Effector CD4-positive, alpha-beta T cell (primary cell): ENCODE data around the gene KIAA1671.
A peak's percentile ranks its signal among the peaks of the same experiment; 100 is the strongest.
"Not testable (repeated sequence)": the region's sequence is repeated elsewhere in the genome, so short reads cannot be mapped to it uniquely, and the experiment has no call there.

Experiments used
- DNase-seq: peaks from one replicate; pipeline ENCODE4 v3.0.0-alpha.2; 2020

KIAA1671 gene

DNA sequence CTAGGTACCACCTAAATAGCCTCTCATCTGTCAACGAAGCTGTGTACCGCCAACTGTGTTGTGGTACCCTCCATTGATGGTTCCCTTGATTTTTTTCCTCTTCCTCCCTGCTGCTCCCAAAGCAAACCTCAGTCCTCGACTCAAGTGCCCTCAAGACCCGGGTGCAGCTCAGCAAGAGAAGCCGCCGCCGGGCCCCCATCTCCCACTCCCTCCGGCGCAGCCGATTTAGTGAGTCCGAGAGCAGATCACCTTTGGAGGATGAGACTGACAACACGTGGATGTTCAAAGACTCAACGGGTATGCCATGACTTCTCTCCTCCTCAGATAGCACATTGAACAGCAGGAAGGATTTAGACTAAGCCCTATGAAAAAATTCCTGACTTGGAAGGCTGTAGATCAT lies 224.7 kb downstream of the KIAA1671 start:
- DNase-seq = no peak

DNA sequence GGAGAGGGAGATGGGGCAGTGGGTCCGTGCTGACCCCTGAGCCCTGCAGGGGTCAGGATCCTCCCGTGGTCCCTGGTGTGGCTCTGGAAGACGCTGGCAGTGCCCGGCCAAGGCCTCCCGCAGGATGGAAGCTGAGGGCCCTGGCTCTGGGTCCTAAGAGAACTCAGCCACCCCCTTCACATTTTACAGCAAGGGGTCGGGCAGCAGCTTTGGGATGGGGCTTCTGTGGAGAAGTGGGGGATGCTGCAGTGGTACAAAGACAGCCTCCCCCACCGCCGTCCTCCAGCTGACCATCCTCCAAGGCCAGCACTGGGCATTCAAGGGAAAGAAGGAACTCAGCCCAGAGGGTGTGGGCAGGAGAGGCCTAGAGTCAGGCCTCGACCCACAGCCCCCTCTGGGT lies 225.4 kb downstream of the KIAA1671 start:
- no peak for DNase-seq

DNA sequence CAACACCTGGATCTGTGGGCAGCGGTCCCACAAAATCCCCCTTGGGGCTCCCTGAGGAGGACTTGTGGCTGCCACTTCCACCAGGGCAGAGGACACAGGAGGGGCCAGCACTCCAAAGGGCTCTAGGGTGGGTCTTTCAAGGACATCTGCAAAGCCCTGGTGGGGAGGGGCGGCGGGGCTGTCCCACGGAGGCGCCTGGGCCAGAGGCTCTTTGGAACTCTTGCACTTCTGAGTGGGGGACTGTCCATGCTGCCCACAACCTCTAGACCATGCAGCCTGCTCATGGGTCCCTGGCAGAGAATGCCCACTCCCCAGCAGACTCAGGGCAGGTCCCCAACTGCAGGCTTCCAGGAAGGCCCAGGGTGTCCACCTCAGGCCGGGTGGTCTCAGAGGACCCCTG lies 225.8 kb downstream of the KIAA1671 start:
- not testable (repeated sequence) for DNase-seq

DNA sequence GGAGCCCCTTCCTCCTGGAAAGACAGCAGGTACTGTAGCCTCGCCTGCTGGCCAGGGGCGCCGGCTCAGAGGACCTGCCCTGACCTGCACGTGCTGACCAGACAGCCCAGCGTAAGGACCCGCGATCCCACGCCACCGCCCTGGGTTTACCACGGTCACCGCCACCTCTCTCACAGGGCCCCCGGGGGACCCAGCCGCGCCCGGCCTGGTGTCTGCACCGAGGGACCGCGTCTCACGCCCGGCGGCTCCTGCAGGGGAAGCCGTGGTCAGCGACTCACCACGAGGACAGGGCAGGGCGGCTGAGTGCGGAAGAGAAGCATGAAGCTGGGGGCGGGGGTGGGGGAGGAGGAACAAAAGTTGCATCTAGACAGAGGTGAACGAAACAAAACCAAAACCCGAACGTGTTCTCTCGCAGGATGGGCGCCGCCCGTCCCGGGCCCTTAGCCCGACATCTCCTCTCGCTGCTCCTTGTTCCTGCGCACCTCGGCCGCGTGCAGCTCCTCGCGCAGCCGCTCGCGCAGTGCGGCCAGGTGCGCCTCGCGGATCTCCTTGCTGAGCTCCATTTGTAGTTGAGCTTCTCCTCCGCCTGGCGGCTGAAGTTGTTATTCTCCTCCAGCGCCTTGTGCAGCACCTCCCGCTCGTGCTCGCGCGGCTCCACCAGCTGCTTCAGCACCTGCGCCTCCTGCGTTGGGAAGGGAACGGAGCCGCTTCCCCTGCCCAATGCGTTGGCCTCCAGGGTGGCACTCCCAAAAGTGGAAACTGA lies 226.5 kb downstream of the KIAA1671 start:
- DNase-seq = not testable (repeated sequence)

DNA sequence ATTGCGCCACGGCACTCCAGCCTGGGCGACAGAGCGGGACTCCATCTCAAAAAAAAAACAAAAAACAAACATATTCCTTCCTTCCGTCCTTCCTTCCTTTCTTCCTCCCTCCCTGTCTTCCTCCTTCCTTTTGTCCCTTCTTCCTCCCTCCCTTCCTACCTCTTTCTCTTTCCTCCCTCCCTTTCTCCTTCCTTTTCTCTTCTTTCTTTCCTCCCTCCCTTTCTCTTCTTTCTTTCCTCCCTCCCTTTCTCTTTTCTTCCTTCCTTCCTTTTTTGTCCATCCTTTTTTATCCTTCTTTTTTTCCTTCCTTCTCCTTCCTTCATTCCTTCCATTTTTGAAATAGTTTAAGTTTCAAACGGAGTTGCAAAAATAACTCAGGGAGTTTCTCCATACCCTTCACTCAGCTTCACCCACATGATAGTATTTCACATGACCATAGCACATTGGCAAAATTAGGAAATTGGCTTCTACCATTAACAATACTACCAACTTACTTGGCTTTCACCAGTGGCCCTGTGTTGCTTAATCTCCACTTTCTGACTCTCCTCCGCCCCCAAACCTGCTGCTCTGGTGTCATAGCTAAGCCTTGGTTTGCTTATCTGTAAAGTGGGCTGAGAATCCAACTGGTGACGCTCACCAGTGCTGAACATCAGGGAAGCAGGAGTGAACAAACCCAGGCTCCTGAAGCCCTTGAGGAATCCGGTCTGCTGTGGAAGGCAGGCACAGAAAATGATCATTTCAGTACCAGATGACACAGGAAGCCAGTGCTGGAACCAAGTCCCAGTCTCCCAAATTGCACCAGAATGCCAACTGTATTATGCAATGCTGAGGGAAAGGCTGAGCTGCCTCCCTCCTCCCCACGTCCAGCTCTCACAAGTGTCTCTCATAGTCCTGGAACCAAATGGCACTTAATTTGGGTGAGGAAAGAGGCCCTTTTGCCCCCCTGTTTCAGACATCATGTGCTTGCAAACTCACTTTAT lies 229.9 kb downstream of the KIAA1671 start:
- DNase-seq = no peak

DNA sequence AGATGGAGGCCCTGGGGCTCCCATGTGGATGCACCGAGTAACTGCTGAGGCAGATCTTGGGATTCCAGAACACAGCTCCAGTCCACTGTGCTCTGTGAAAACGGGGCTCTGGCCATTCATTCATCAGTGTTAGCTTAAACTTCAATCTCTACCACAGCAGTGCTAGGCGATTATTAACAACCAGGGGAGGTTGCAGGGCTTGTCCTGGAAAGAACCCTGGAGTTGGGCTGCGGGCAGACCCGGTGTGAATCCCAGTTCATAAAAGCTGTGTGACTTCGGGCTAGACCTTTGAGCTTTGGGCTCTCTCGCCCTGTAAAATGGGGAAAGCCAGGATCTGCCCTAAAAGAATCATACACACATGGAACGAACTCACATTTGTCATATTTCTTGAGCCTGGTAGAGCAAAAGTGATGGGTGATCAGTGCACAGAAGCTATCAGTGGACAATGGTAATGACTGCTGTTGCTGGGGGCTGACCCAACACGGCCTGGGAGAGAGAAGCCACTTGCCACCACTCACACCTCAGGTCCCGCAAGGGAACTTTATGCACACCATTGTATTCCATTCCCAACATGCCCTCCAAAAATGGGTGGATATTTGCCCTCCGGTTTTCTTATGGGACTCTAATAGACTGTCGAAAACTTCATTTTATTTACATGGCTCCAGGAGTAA lies 231.6 kb downstream of the KIAA1671 start:
- no peak for DNase-seq

DNA sequence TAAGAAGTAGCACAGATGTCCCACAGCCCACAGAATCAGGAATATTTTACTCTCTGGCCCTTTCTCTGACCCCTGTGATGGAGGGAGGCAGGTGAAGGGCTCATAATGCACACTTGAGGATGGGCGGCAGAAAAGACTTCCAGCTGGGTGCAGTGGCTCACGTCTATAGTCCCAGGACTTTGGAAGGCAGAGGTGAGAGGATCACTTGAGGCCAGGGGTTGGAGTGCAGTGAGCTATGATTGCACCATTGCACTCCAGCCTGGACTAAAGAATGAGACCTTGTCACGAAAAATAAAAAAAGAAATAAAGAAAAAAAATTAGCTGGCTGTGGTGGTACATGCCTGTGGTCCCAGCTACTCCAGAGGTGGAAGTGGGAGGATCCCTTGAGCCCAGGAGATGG lies 233.6 kb downstream of the KIAA1671 start:
- no peak for DNase-seq

DNA sequence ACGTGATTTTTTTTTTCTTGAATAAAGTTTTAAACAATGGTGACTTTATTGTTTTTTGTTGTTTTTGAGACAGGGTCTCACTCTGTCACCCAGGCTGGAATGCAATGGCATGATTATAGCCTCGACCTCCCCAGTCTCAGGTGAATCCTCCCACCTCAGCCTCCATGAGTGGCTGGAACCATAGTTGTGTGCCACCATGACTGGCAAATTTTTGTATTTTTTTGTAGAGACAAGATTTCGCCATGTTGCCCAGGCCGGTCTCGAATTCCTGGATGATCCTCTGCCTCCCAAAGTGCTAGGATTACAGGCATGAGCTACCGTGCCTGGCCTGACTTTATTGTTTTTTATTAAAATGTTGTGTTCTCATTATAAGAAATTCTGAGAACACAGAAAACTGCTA lies 235.0 kb downstream of the KIAA1671 start:
- no peak for DNase-seq

DNA sequence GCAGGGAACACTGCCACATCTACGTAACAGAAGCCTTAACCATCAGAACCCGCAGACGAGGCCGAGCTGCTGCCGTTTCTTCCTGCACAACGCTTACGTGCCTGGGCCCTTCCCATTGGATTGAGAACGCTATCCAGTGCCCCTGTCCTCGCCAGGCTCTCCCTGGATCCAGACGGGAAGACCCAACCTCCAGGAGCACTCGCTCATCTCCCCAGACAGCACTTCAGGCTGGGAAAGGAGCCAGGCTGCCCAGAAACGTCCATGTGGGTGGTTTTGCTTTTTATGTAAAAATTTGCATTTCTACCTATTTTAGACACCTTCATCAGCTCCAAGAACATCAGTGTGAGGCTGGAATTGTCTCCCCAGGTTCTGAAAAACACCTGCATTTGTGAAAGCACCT lies 239.9 kb downstream of the KIAA1671 start:
- DNase-seq = no peak

DNA sequence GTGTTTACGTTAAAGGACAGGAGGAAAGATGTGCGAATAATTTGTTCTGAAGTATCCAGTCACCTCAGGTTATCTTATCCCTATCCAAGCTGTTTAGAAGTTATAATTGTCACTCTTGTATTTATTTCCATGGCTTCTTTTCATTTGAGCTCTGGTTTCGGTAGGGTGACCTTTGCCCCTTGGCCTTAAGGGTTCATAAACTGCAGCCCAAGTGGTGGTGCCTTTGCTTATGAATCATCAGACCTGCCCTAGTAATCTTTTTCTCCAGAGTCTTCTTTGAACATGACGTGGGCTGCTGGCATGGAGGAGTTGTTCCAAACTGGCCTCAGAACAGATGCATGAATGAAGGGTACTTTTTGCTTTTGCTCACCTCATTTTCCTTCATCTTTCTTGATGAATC lies 240.6 kb downstream of the KIAA1671 start:
- no peak for DNase-seq

DNA sequence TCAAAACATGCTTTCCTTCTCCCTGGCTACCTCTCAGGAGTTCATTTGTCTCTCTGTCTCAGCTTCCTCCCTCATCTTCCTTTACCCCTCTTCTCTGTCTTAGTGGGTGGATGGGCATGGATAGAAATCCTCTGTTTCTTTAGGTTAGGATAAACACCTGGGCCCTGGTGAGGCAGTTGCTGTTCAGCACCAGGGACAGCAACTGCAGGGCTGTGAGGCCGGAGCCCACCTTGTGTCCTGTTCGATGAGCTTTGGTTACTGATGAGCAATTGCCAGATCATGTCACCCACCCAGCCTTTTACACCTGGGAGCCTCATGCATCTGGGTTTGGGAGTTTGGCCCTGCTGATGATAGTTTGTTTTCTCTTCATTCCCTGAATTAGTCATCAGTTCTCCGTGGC lies 241.0 kb downstream of the KIAA1671 start:
- no peak for DNase-seq

DNA sequence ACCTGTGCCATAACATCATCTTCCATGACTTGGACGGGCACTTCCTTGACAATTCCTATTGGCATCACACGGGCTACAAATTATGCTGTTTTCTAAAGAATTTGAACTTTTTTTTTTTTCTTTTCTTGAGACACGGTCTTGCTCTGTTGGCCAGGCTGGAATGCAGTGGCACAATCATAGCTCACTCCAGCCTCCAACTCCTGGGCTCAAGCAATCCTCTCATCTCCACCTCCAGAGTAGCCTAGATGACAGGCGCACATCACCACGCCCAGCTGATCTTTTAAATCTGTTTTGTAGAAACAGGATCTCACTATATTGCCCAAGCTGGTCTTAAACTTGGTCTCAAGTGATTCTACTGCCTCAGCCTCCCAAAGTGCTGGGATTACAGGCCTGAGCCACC lies 243.8 kb downstream of the KIAA1671 start:
- DNase-seq = no peak

DNA sequence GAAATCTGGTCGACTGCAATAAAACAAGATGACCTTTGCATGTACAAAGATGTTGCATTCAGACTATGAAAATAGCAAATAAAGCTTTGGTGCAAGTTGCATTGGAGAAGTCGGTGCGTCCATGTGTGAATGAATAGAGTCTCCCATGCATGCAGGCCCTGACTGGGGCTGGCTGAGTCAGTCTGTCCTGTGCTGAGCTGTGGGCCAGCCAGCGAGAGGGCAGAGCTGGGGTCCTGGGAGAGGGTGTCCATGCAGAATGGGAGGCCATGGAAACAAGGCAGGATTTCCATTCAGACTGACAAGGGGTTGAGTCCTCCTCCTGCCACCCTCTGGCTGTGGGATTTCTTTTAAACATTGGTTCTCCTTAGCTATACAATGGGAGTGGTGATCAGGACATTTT lies 244.8 kb downstream of the KIAA1671 start:
- DNase-seq = no peak

DNA sequence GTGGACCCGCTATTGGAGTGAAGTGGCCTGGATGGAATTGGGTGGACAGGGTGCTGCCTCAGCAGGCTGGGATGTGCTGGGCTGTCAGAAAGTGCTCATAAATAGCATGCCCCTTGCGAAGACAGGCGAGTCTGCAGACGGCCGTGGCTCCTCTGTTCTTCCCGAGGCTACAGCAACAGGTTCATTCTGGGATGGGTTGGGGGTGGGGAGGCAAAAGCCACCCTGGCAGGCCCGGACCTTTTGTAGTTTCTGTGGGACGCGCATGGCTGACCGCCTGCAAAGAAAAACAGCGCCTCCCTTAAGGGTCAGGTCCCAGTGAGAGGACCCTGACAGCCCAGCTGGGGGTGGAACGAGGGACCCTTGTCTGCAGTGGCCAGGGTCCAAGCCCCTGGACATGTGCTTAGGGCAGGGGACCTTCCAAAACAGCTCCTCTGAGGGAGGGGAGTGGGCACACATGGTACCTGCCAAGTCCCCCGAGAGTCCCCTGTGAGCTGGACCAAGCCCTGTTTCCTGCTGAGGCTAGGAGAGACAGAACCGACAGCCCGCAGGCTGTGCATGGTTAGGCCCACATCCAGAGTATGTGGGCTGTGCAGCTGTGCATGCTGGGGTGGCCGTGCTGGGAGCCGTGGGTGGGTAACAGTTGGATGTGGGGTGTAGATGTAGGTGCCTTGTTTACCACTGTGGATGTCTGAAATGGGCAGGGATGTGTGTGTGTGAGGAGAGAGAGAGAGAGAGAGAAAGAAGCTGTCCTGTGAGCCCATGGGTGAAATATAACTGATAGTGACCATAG lies 247.4 kb downstream of the KIAA1671 start, which contains the start of gene CRYBB3:
CRYBB3 (plus strand) TSS at position 128 of the 790 bp plus-strand sequence. CDS start 1,539 bp downstream, outside the sequence.
- DNase-seq = no peak

DNA sequence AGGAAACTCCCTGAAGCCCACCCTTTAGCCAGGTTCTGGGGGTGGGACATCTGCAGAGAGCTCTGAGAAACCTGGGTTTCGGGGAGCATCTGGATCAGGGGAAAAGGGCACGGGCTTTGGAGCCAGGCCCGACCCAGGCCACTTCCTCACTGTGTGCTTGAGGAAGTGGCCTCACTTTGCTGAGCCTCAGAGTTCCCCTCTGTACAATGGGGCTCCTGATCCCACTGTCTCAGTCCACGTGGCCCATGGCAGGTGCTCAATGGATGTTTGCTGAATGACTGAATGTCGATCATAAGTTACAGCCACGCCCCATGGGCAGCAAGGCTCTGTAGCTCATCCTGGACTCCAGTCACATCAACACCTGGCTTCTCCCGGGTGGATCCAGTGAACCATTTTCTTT lies 248.5 kb downstream of the KIAA1671 start:
- DNase-seq = no peak

DNA sequence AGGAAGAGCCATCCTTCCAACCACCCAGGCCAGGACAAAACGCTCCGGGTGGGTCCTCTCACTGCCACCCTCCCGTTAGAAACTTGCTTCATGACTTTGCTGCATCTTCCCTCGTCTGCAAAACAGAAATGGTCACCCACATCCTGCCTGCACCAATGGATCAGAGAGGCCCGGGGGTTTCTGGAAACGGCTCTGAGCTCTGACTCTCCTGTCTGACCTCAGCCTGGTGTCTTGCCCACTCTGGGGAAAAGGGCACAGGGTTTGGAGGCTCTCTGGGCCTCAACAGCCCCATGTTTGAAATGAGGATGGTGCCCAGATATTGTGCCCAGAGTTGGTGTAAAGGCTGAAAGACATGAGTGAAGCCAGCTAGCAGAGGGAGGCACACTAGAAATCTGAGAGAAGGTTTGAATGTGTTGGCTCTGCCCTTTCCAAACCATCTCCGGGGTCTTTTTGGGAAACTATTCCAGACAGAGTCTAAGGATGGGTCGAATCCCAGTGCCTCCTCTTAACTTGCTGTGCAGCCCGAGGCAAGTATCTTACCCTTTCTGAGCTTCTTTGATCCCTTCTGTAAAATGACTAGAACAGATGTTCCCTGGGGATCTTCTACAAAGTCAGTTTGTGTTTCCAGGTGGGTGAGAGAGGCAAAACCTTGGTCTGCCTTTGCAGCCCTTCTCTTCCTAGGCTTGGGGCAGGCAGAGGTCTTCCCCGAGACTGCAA lies 249.2 kb downstream of the KIAA1671 start:
- DNase-seq = no peak

DNA sequence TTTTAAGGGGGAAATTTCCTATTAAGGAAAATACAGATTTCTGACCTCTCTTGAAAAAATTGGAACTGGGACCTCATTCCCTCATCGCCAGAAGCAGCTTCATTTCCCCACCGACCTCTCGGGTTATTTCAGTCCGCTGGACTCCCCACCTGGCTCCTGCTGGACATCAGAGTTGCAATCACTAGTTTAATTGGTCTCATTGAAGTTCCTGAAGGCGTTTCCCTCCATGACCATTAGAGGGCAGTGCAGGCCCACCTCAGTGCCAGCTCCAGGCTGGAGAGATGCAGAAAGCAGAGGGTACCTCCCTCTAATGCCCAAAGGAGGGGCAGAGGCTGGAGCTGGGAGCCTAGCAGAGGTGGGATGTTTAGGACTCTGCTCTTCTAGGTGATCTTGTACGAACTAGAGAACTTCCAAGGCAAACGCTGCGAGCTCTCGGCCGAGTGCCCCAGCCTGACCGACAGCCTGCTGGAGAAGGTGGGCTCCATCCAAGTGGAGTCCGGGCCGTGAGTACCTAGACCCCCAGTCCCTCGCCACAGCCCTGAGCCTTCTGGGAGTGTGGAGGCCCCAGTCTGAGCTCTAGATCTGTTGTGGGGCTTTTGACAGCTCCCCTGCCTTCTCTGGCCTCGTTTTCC lies 249.9 kb downstream of the KIAA1671 start:
- peak; percentile 27 for DNase-seq

DNA sequence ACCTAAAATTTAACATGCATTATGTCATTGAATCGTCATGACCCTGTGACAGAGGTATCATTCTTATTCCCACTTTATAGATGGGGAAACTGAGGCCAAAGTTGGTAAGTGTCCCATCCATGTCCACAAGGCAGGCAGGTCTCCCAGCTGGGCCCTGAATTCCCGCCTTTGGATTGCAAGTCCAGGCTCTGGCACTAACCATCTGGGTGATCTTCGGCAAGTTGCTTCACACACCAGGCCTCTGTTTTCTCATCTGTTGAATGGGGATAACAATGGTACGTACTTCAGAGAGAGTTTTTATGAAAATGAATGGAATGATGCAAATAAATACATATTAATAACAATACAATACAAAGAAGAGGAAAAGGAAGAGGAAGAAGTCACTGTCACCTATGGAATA lies 250.6 kb downstream of the KIAA1671 start:
- no peak for DNase-seq

DNA sequence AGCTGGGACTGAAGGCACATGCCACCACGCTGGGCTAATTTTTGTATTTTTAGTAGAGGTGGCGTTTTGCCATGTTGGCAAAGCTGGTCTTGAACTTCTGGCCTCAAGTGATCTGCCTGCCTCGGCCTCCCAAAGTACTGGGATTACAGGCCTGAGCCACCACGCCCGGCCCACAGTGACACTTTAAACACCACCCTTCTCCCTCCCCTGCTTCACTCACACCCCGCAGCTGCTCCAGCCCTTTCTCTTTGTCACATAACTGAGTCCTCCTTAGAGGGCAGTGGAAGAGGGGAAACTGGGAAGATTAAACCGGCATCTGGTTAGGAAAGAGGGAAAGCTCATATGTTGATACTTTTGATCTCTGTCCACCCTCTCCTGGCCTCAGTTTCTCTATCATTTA lies 252.0 kb downstream of the KIAA1671 start:
- not testable (repeated sequence) for DNase-seq

DNA sequence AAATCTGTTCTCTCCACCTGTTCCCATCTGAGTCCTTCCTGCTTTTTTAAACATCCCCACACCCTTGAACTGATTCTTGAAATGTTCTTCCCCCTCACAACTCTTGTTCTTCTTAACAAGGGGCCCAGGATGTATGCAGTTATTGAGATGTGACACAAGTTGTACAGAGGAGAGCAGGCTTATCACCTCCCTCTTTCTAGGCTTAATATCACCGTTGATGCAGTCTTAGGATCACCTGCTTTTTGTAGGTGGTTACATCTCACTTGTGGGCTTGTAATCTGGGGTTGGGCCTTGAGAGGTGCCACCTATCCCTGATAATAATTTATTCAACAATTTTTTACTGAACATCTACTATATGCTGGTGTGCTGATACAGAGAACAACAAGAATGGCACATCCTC lies 253.3 kb downstream of the KIAA1671 start:
- no peak for DNase-seq

DNA sequence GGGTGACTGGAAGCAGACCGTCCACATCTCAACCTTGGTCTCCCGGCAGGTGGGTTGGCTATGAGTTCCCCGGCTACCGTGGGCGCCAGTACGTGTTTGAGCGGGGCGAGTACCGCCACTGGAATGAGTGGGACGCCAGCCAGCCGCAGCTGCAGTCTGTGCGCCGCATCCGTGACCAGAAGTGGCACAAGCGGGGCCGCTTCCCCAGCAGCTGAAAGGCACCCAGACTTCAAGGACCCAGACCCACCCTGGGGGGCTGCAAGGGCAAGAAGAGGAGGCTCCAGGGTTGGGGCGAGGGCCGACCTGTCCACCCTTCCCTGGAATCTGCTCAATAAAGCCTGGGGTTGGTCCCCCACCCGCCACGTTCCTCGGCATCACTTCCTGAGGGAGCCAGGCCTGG lies 254.5 kb downstream of the KIAA1671 start:
- DNase-seq = no peak
